ENCODE data around the gene FBXL22.
A peak's percentile ranks its signal among the peaks of the same experiment; 100 is the strongest.
"Not testable (repeated sequence)": the region's sequence is repeated elsewhere in the genome, so short reads cannot be mapped to it uniquely, and the experiment has no call there.

FBXL22 gene

GRCh38 chr15:63611177-63611576 is 14.0 kb downstream of the FBXL22 start:
- Histone ChIP-seq H3K4me2 (ENCODE audit: low read depth, low read length, poor library complexity, severe bottlenecking) (no peak overlapping the region), H3K9me2 (replicated peaks; ENCODE audit: insufficient read depth, low read length) (no peaks in the 10 kb centered on the region), H3K4me3 (ENCODE audit: insufficient read depth, low read length, poor library complexity, severe bottlenecking) (no peak overlapping the region), H3K79me2 (ENCODE audit: insufficient read depth, low read length) (no peaks in the 10 kb centered on the region), H3K36me3 (ENCODE audit: low read length) (peaks cover 5% of the 10 kb centered on the region; the same call in 1 of the 2 replicates), H3F3A (ENCODE audit: insufficient read depth) (no peaks in the 10 kb centered on the region), H4K20me1 (ENCODE audit: low read depth, low read length) (no peaks in the 10 kb centered on the region), H3K27me3 (ENCODE audit: low read length) (no peaks in the 10 kb centered on the region), H3K27ac (ENCODE audit: low read depth, low read length) (peak overlapping the region; percentile 9; the same call in 1 of the 2 replicates), H2AFZ (ENCODE audit: low read depth, low read length, severe bottlenecking) (no peak overlapping the region), H3K9ac (ENCODE audit: low read length) (no peak overlapping the region), H3K9me3 (ENCODE audit: insufficient read depth, low read length) (no peaks in the 10 kb centered on the region)
- TF ChIP-seq EZH2phosphoT487 (conservative IDR thresholded peaks at IDR 0.05; ENCODE audit: low read length): no peak
- TF ChIP-seq, protein P1, sequence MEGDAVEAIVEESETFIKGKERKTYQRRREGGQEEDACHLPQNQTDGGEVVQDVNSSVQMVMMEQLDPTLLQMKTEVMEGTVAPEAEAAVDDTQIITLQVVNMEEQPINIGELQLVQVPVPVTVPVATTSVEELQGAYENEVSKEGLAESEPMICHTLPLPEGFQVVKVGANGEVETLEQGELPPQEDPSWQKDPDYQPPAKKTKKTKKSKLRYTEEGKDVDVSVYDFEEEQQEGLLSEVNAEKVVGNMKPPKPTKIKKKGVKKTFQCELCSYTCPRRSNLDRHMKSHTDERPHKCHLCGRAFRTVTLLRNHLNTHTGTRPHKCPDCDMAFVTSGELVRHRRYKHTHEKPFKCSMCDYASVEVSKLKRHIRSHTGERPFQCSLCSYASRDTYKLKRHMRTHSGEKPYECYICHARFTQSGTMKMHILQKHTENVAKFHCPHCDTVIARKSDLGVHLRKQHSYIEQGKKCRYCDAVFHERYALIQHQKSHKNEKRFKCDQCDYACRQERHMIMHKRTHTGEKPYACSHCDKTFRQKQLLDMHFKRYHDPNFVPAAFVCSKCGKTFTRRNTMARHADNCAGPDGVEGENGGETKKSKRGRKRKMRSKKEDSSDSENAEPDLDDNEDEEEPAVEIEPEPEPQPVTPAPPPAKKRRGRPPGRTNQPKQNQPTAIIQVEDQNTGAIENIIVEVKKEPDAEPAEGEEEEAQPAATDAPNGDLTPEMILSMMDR (IDR thresholded peaks at IDR 0.05; ENCODE audit: insufficient read depth, low read length, poor library complexity, severe bottlenecking): no peak

DNA sequence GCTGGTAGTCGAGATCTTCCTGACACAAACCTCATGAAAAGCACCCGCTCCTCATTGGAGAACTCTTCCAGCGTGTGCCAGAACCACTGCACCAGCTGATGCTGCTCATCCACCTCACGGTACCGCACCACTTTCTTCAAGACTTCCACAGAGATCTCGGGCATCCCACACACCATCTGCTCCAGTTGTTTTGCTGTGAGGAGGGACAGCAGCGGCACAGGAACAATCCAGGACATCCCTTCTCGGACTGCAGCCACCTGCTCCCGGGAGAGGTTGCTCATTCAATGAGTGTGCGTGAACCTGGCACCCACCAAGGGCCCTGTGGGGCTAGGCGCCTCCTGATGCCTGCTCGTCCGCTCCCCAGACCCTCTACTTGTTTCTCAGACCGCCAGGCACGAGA is 15.1 kb downstream of the FBXL22 start:
- no peak overlapping the region for H3K9ac ChIP-seq (ENCODE audit: low read length)
- H3K4me3 ChIP-seq (ENCODE audit: insufficient read depth, low read length, poor library complexity, severe bottlenecking): no peak overlapping the region
- H4K20me1 ChIP-seq (ENCODE audit: low read depth, low read length): no peaks in the 10 kb centered on the region
- no peak overlapping the region for H2AFZ ChIP-seq (ENCODE audit: low read depth, low read length, severe bottlenecking)
- no peaks in the 10 kb centered on the region for H3K9me2 ChIP-seq (replicated peaks; ENCODE audit: insufficient read depth, low read length)
- H3K27ac ChIP-seq (ENCODE audit: low read depth, low read length): no peak overlapping the region
- no peak for TF ChIP-seq EZH2phosphoT487 (conservative IDR thresholded peaks at IDR 0.05; ENCODE audit: low read length)
- TF ChIP-seq, protein P1 (IDR thresholded peaks at IDR 0.05; ENCODE audit: insufficient read depth, low read length, poor library complexity, severe bottlenecking): no peak
- H3K36me3 ChIP-seq (ENCODE audit: low read length): peaks cover 5% of the 10 kb centered on the region; the same call in 1 of the 2 replicates
- no peaks in the 10 kb centered on the region for H3K27me3 ChIP-seq (ENCODE audit: low read length)
- H3K4me2 ChIP-seq (ENCODE audit: low read depth, low read length, poor library complexity, severe bottlenecking): no peak overlapping the region
- no peaks in the 10 kb centered on the region for H3K79me2 ChIP-seq (ENCODE audit: insufficient read depth, low read length)
- H3K9me3 ChIP-seq (ENCODE audit: insufficient read depth, low read length): no peaks in the 10 kb centered on the region
- H3F3A ChIP-seq (ENCODE audit: insufficient read depth): no peaks in the 10 kb centered on the region

- H3K27me3 ChIP-seq (ENCODE audit: low read length): no peaks in the 10 kb centered on the region
- no peak overlapping the region for H2AFZ ChIP-seq (ENCODE audit: low read depth, low read length, severe bottlenecking)
- H3K4me3 ChIP-seq (ENCODE audit: insufficient read depth, low read length, poor library complexity, severe bottlenecking): no peak overlapping the region
- TF ChIP-seq EZH2phosphoT487 (conservative IDR thresholded peaks at IDR 0.05; ENCODE audit: low read length): no peak
- TF ChIP-seq, protein P1 (IDR thresholded peaks at IDR 0.05; ENCODE audit: insufficient read depth, low read length, poor library complexity, severe bottlenecking): no peak
- H4K20me1 ChIP-seq (ENCODE audit: low read depth, low read length): no peaks in the 10 kb centered on the region
- no peaks in the 10 kb centered on the region for H3K9me2 ChIP-seq (replicated peaks; ENCODE audit: insufficient read depth, low read length)
- no peaks in the 10 kb centered on the region for H3K36me3 ChIP-seq (ENCODE audit: low read length)
- H3K79me2 ChIP-seq (ENCODE audit: insufficient read depth, low read length): no peaks in the 10 kb centered on the region
- H3K27ac ChIP-seq (ENCODE audit: low read depth, low read length): no peak overlapping the region
- H3F3A ChIP-seq (ENCODE audit: insufficient read depth): no peaks in the 10 kb centered on the region
- no peak overlapping the region for H3K4me2 ChIP-seq (ENCODE audit: low read depth, low read length, poor library complexity, severe bottlenecking)
- H3K9ac ChIP-seq (ENCODE audit: low read length): no peak overlapping the region
- no peaks in the 10 kb centered on the region for H3K9me3 ChIP-seq (ENCODE audit: insufficient read depth, low read length)
Measured at GRCh38 chr15:63615935-63616334, 18.7 kb downstream of the FBXL22 start.

DNA sequence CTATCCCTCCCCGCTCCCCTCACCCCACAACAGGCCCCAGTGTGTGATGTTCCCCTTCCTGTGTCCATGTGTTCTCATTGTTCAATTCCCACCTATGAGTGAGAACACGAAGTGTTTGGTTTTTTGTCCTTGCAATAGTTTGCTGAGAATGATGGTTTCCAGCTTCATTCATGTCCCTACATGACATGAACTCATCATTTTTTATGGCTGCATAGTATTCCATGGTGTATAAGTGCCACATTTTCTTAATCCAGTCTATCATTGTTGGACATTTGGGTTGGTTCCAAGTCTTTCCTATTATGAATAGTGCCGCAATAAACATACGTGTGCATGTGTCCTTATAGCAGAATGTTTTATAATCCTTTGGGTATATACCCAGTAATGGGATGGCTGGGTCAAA is 20.0 kb downstream of the FBXL22 start:
- H3K79me2 ChIP-seq (ENCODE audit: insufficient read depth, low read length); H4K20me1 ChIP-seq (ENCODE audit: low read depth, low read length); H3K9ac ChIP-seq (ENCODE audit: low read length); H3K27me3 ChIP-seq (ENCODE audit: low read length); H3K9me2 ChIP-seq (replicated peaks; ENCODE audit: insufficient read depth, low read length); H3F3A ChIP-seq (ENCODE audit: insufficient read depth); H3K27ac ChIP-seq (ENCODE audit: low read depth, low read length); H3K9me3 ChIP-seq (ENCODE audit: insufficient read depth, low read length); H3K4me3 ChIP-seq (ENCODE audit: insufficient read depth, low read length, poor library complexity, severe bottlenecking); H3K4me2 ChIP-seq (ENCODE audit: low read depth, low read length, poor library complexity, severe bottlenecking); H2AFZ ChIP-seq (ENCODE audit: low read depth, low read length, severe bottlenecking); H3K36me3 ChIP-seq (ENCODE audit: low read length): not testable (repeated sequence)

- not testable (repeated sequence) for H3K27me3 ChIP-seq (ENCODE audit: low read length); H3K9ac ChIP-seq (ENCODE audit: low read length); H3K27ac ChIP-seq (ENCODE audit: low read depth, low read length); H3K36me3 ChIP-seq (ENCODE audit: low read length); H3K79me2 ChIP-seq (ENCODE audit: insufficient read depth, low read length); H2AFZ ChIP-seq (ENCODE audit: low read depth, low read length, severe bottlenecking); H3K4me2 ChIP-seq (ENCODE audit: low read depth, low read length, poor library complexity, severe bottlenecking); H3F3A ChIP-seq (ENCODE audit: insufficient read depth); H3K4me3 ChIP-seq (ENCODE audit: insufficient read depth, low read length, poor library complexity, severe bottlenecking); H4K20me1 ChIP-seq (ENCODE audit: low read depth, low read length); H3K9me3 ChIP-seq (ENCODE audit: insufficient read depth, low read length); H3K9me2 ChIP-seq (replicated peaks; ENCODE audit: insufficient read depth, low read length)
Measured at GRCh38 chr15:63617627-63618026, 20.4 kb downstream of the FBXL22 start.

DNA sequence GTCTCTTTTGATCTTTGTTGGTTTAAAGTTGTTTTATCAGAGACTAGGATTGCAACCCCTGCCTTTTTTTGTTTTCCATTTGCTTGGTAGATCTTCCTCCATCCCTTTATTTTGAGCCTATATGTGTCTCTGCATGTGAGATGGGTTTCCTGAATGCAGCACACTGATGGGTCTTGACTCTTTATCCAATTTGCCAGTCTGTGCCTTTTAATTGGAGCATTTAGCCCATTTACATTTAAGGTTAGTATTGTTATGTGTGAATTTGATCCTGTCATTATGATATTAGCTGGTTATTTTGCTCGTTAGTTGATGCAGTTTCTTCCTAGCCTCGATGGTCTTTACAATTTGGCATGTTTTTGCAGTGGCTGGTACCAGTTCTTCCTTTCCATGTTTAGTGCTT is 23.6 kb downstream of the FBXL22 start:
- H3K27ac ChIP-seq (ENCODE audit: low read depth, low read length); H3K4me2 ChIP-seq (ENCODE audit: low read depth, low read length, poor library complexity, severe bottlenecking); H3K27me3 ChIP-seq (ENCODE audit: low read length); H2AFZ ChIP-seq (ENCODE audit: low read depth, low read length, severe bottlenecking); H3K79me2 ChIP-seq (ENCODE audit: insufficient read depth, low read length); H3F3A ChIP-seq (ENCODE audit: insufficient read depth); H3K4me3 ChIP-seq (ENCODE audit: insufficient read depth, low read length, poor library complexity, severe bottlenecking); H4K20me1 ChIP-seq (ENCODE audit: low read depth, low read length); H3K9me2 ChIP-seq (replicated peaks; ENCODE audit: insufficient read depth, low read length); H3K9me3 ChIP-seq (ENCODE audit: insufficient read depth, low read length); H3K9ac ChIP-seq (ENCODE audit: low read length): not testable (repeated sequence)
- H3K36me3 ChIP-seq (ENCODE audit: low read length): peaks cover 13% of the 10 kb centered on the region

Data from SU-DHL-6 (cell line).